ENCODE measurements around the gene ATP8A2. TPM values are rescaled to one million over a fixed set of nuclear protein-coding genes. Genes with fewer than 3 reads are reported as not detected.

ATP8A2 gene
- total RNA-seq, 4 donors from 2014 or later: 0.29 to 0.65 (median 0.46) TPM

DNA sequence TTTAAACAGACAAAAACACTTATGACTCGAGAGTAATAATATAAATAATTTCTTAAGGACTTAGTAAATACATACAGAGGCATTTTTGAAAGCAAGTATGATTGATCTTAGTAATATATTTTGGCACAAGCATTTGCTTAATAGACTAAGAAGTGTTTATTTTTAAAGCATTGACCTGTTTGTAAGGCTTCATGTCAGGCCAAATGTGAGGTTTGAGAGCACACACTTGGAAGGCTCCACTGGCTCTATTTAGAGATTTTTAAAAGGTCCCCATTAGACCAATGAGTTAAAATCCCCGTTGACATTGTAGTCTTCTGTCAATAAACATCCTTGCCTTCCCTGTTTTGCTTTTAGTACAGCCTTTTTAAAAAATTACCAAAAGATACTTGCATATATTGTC lies 50.4 kb downstream of the ATP8A2 start:
- Histone ChIP-seq H3K36me3 (no peaks in the 10 kb centered on the region), H3K27me3 (peaks cover 0 to 6% (median 0%) of the 10 kb centered on the region in 4 donors), H3K27ac (replicated peaks in 1 of 4) (no peak overlapping the region), H3K9me3 (no peaks in the 10 kb centered on the region), H3K4me3 (no peak overlapping the region), H3K4me1 (no peaks in the 10 kb centered on the region)
- WGBS: 29% methylated on average over 2 of the region's 2 CpGs
- TF ChIP-seq, protein P1, sequence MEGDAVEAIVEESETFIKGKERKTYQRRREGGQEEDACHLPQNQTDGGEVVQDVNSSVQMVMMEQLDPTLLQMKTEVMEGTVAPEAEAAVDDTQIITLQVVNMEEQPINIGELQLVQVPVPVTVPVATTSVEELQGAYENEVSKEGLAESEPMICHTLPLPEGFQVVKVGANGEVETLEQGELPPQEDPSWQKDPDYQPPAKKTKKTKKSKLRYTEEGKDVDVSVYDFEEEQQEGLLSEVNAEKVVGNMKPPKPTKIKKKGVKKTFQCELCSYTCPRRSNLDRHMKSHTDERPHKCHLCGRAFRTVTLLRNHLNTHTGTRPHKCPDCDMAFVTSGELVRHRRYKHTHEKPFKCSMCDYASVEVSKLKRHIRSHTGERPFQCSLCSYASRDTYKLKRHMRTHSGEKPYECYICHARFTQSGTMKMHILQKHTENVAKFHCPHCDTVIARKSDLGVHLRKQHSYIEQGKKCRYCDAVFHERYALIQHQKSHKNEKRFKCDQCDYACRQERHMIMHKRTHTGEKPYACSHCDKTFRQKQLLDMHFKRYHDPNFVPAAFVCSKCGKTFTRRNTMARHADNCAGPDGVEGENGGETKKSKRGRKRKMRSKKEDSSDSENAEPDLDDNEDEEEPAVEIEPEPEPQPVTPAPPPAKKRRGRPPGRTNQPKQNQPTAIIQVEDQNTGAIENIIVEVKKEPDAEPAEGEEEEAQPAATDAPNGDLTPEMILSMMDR (IDR thresholded peaks at IDR 0.05): no peak
- TF ChIP-seq POLR2A (IDR thresholded peaks at IDR 0.05; ENCODE audit: low read depth) (no peak), EP300 (IDR thresholded peaks at IDR 0.05) (no peak), POLR2AphosphoS5 (IDR thresholded peaks at IDR 0.05) (no peak)
- DNase-seq (ENCODE audit: extremely low spot score): no peak
- intact Hi-C loops (cut with DNase I): no loop called here

DNA sequence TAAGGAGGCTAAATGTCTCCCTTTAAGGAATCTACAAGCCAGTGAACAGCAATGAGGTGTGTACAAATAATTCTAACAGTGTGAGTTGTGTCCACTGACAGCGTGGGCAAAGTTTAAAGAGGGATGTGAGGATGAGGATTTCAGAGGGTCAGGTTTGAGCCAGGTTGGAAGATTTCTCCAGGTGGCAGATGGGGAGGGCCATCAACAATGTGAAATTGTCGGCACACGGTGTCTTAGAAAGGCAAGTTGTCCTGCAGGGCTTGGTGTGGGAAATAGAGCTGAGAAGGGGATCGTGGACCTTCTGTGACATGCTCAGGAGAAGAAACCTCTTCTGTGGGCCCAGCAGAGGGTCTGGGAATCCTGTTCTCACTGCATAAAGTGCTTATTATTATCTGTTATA lies 52.1 kb downstream of the ATP8A2 start:
- Histone ChIP-seq H3K4me3 (no peak overlapping the region), H3K27me3 (no peaks in the 10 kb centered on the region), H3K9me3 (no peaks in the 10 kb centered on the region), H3K36me3 (no peaks in the 10 kb centered on the region), H3K4me1 (no peaks in the 10 kb centered on the region), H3K27ac (replicated peaks in 1 of 4) (no peak overlapping the region)
- 84% methylated on average over 4 of the region's 4 CpGs for WGBS
- no peak for DNase-seq (ENCODE audit: extremely low spot score)
- TF ChIP-seq POLR2AphosphoS5 (IDR thresholded peaks at IDR 0.05): no peak
- TF ChIP-seq POLR2A (IDR thresholded peaks at IDR 0.05; ENCODE audit: low read depth): no peak
- no peak for TF ChIP-seq EP300 (IDR thresholded peaks at IDR 0.05)
- TF ChIP-seq, protein P1 (IDR thresholded peaks at IDR 0.05): no peak
- intact Hi-C loops (cut with DNase I): no loop called here

DNA sequence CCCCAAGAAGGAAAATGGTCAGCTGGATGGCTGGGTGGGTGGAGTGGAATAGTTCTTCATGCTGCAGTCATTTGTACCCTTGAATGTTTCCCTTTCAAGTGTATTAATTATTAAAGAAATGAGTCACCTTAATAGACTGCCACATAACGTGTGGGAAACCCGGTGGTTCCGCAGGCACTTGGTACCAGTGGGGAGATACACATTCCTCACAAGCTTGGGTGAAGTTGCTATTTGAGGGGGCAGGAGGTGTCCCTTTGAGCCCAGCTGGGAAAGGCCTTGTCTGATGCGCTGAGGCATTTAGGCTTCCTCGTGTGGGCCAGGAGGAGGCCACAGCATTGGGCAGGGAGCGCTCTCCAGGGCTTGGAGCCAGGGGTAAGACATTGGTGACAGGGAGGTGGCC lies 57.7 kb downstream of the ATP8A2 start:
- intact Hi-C loops (cut with DNase I): no loop called here
- no peak overlapping the region for H3K27ac ChIP-seq (replicated peaks in 1 of 4)
- 74% methylated on average over 6 of the region's 6 CpGs for WGBS
- no peaks in the 10 kb centered on the region for H3K9me3 ChIP-seq
- TF ChIP-seq POLR2AphosphoS5 (IDR thresholded peaks at IDR 0.05) (no peak), EP300 (IDR thresholded peaks at IDR 0.05) (no peak), POLR2A (IDR thresholded peaks at IDR 0.05; ENCODE audit: low read depth) (no peak)
- TF ChIP-seq, protein P1 (IDR thresholded peaks at IDR 0.05): no peak
- H3K4me1 ChIP-seq: no peaks in the 10 kb centered on the region
- H3K36me3 ChIP-seq: no peaks in the 10 kb centered on the region
- H3K4me3 ChIP-seq: no peak overlapping the region
- peaks cover 0 to 6% (median 0%) of the 10 kb centered on the region in 4 donors for H3K27me3 ChIP-seq
- no peak for DNase-seq (ENCODE audit: extremely low spot score)

DNA sequence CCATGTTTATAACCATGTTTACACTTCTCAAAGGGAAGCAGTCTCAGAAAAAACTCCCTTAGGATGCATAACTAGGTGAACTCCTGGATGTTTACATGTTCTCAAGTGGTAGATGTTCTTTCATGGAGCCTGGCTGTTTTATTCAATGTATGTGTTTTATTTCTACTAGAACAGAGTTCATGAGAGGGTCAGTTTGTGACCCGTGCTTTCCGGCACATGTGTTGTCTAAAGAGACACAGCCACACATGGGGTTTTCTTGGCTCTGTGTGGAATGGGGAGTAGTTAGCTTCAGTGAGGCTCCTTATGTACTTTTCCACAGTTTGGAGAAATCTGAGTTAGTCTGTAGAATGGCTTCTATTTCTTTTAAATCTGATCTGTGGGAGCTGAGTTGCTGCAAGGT lies 60.9 kb downstream of the ATP8A2 start:
- Histone ChIP-seq H3K27me3 (peaks cover 0 to 6% (median 0%) of the 10 kb centered on the region in 4 donors), H3K36me3 (no peaks in the 10 kb centered on the region), H3K27ac (replicated peaks in 1 of 4) (no peak overlapping the region), H3K4me1 (no peaks in the 10 kb centered on the region), H3K9me3 (no peaks in the 10 kb centered on the region), H3K4me3 (no peak overlapping the region)
- WGBS: 38% methylated on average over 2 of the region's 2 CpGs
- no peak for TF ChIP-seq POLR2AphosphoS5 (IDR thresholded peaks at IDR 0.05)
- no peak for TF ChIP-seq POLR2A (IDR thresholded peaks at IDR 0.05; ENCODE audit: low read depth)
- TF ChIP-seq EP300 (IDR thresholded peaks at IDR 0.05): no peak
- TF ChIP-seq, protein P1 (IDR thresholded peaks at IDR 0.05): no peak
- no peak for DNase-seq (ENCODE audit: extremely low spot score)
- intact Hi-C loops (cut with DNase I): no loop called here

DNA sequence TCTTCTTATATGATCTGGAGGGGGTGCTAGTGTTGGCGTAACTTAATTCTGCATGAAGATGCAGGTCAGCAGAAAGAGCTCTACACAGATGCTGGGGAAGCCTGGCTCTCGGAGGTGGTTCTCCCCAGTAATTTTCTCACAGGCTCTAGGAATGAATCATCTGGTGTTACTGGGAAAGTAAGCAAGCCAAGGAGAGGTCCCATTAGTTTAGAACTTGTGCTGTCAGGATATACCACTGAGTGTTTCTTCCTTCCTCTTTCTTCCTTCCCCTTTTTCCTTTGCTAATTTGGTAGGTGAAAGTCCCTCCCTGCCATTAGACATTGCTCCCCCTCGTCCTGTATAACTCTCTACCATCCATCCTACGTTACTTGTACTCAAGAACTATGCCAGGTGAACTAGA lies 68.3 kb downstream of the ATP8A2 start:
- WGBS: 68% methylated on average over 4 of the region's 4 CpGs
- Histone ChIP-seq H3K9me3 (no peaks in the 10 kb centered on the region), H3K4me1 (no peaks in the 10 kb centered on the region), H3K36me3 (no peaks in the 10 kb centered on the region), H3K27ac (replicated peaks in 1 of 4) (no peak overlapping the region), H3K4me3 (no peak overlapping the region), H3K27me3 (peaks cover 0 to 9% (median 0%) of the 10 kb centered on the region in 4 donors)
- intact Hi-C loops (cut with DNase I): no loop called here
- no peak for DNase-seq (ENCODE audit: extremely low spot score)
- no peak for TF ChIP-seq EP300 (IDR thresholded peaks at IDR 0.05)
- TF ChIP-seq, protein P1 (IDR thresholded peaks at IDR 0.05): no peak
- no peak for TF ChIP-seq POLR2AphosphoS5 (IDR thresholded peaks at IDR 0.05)
- no peak for TF ChIP-seq POLR2A (IDR thresholded peaks at IDR 0.05; ENCODE audit: low read depth)
